K562 (cell line): ENCODE data around the gene TENT4A. TPM values are rescaled to one million over a fixed set of nuclear protein-coding genes. Genes with fewer than 3 reads are reported as not detected.
A peak's percentile ranks its signal among the peaks of the same experiment; 100 is the strongest.

Experiments used
- ATAC-seq: fragments of 200-7000 bp; cut with Tn5 transposase; 3 replicates; pipeline ENCODE4 v1.9.1; 2020; ENCODE audit warnings: moderate library complexity
- BruUV-seq: library from RNA; stranded (reverse); fragments of 400-500 nt; replicated peaks from 2 replicates; lab custom pipeline; 2021; lab: Mats Ljungman, UMichigan
- CTCF ChIA-PET: fragments of 300-600 bp; formaldehyde crosslinking; extraction: SDS; loops from one replicate; lab custom pipeline; 2021; ENCODE audit warnings: low intra/inter-chr PET ratio; lab: Yijun Ruan, JAX
- POLR2A ChIA-PET: fragments of 300-600, 350-650 bp; sonication (Branson Sonifier 250); formaldehyde crosslinking; extraction: SDS; loops from one replicate; lab custom pipeline; 2021; ENCODE audit warnings: antibody characterized with exemption, inconsistent platforms; lab: Yijun Ruan, JAX
- DNase-seq, 4 experiments: peaks; one replicate each; pipeline versions ENCODE4 v3.0.0 to v3.0.0-alpha.2; 2011 to 2018; ENCODE audit warnings: low spot score in 3 of 4, mixed read lengths in 3 of 4; ENCODE audit errors: extremely low read depth in 1 of 4
- FAIRE-seq: peaks from 2 replicates; lab custom pipeline; 2011; peaks lifted over from hg19 to GRCh38; lab: Jason Lieb, UNC
- H2AFZ ChIP-seq: 2 replicates; pipeline ENCODE4 v1.6.0; 2011; ENCODE audit warnings: low read depth, low read length, control low read depth, inconsistent platforms
- H3K27ac ChIP-seq: fragments of 200-600 bp; 3 replicates; pipeline ENCODE4 v1.8.0; 2011; ENCODE audit warnings: low read depth, mild to moderate bottlenecking, control low read depth, inconsistent platforms, low read length, moderate library complexity, mixed read lengths; ENCODE audit errors: extremely low read depth
- H3K27me3 ChIP-seq, 2 experiments: fragments of 300-600 bp in 1 of 2; 2 replicates in 1 of 2; 3 replicates in 1 of 2; pipeline versions ENCODE4 v1.6.0 to v1.8.0; 2011; ENCODE audit warnings: inconsistent platforms in 2 of 2, low read length in 2 of 2, mild to moderate bottlenecking in 1 of 2, mixed read lengths in 1 of 2, moderate library complexity in 1 of 2; ENCODE audit not compliant: control insufficient read depth in 2 of 2, insufficient read depth in 2 of 2
- H3K36me3 ChIP-seq: fragments of 300-600 bp; 3 replicates; pipeline ENCODE4 v1.8.0; 2011; ENCODE audit warnings: mild to moderate bottlenecking, low read length, inconsistent platforms; ENCODE audit not compliant: control insufficient read depth, insufficient read depth
- H3K4me1 ChIP-seq, 2 experiments: fragments of 200-600 bp in 1 of 2; replicated peaks in 1 of 2; 2 replicates in 1 of 2; 3 replicates in 1 of 2; pipeline versions ENCODE4 v1.5.1 to v1.8.0; 2011; ENCODE audit warnings: inconsistent platforms in 2 of 2, low read length in 2 of 2, mild to moderate bottlenecking in 1 of 2, mixed read lengths in 1 of 2, moderate library complexity in 1 of 2; ENCODE audit not compliant: control insufficient read depth in 2 of 2, insufficient read depth in 2 of 2
- H3K4me2 ChIP-seq: 2 replicates; pipeline ENCODE4 v1.6.1; 2011; ENCODE audit warnings: low read length, control low read depth, inconsistent platforms, mixed read lengths; ENCODE audit not compliant: insufficient read depth
- H3K4me3 ChIP-seq: fragments of 200-600 bp; sonication (generic), shearing (Covaris generic); 2 replicates; pipeline ENCODE4 v1.5.1; 2016; ENCODE audit warnings: control low read depth, inconsistent platforms
- H3K79me2 ChIP-seq: fragments of 200-600 bp; 3 replicates; pipeline ENCODE4 v1.8.0; 2011; ENCODE audit warnings: low read length, inconsistent platforms; ENCODE audit not compliant: control insufficient read depth, insufficient read depth
- H3K9ac ChIP-seq, 2 experiments: 2 replicates each; pipeline versions ENCODE4 v1.6.0 to v1.6.1; 2011; ENCODE audit warnings: low read depth in 2 of 2, low read length in 2 of 2, control low read depth in 1 of 2, inconsistent platforms in 1 of 2, mild to moderate bottlenecking in 1 of 2, mixed read lengths in 1 of 2; ENCODE audit not compliant: insufficient read depth in 1 of 2
- H3K9me1 ChIP-seq: one replicate; pipeline ENCODE4 v1.6.0; 2011; ENCODE audit warnings: inconsistent platforms, mild to moderate bottlenecking, low read length, moderate library complexity; ENCODE audit not compliant: control insufficient read depth, insufficient read depth
- H3K9me3 ChIP-seq: replicated peaks from 2 replicates; pipeline ENCODE4 v1.5.1; 2011; ENCODE audit warnings: low read depth, low read length, inconsistent platforms; ENCODE audit not compliant: control insufficient read depth, insufficient read depth
- H4K20me1 ChIP-seq: replicated peaks from 2 replicates; pipeline ENCODE4 v1.6.1; 2011; ENCODE audit warnings: low read length, inconsistent platforms, mixed read lengths; ENCODE audit not compliant: control insufficient read depth, insufficient read depth
- CCNT2 ChIP-seq: IDR thresholded peaks from 2 replicates; pipeline ENCODE4 v1.6.1; 2011; ENCODE audit warnings: borderline replicate concordance, low read depth, mild to moderate bottlenecking, moderate library complexity, mixed read lengths, low read length; ENCODE audit not compliant: insufficient read length; ENCODE audit errors: extremely low read depth
- DEAF1 ChIP-seq: fragments of 450-650 bp; formaldehyde crosslinking; IDR thresholded peaks from 2 replicates; pipeline ENCODE4 v1.4.0; 2020; ENCODE audit warnings: mild to moderate bottlenecking, moderate library complexity
- HDAC8 ChIP-seq: fragments of 450-650 bp; IDR thresholded peaks from 2 replicates; pipeline ENCODE4 v1.6.1; 2016; ENCODE audit warnings: mild to moderate bottlenecking, missing genetic modification characterization, moderate library complexity, missing compliant biosample characterization
- WGBS: fragments of 100-300 bp; shearing (Covaris generic); methylation state at CpG from one replicate; pipeline ENCODE4 v1.1.6; 2016; ENCODE audit warnings: low coverage, mixed read lengths; ENCODE audit not compliant: insufficient coverage; ENCODE audit errors: missing lambda C conversion rate; 5-methylcytosine and 5-hydroxymethylcytosine counted together
- in situ Hi-C: fragments of 300-500 bp; cut with MboI; formaldehyde crosslinking; loops from 4 replicates; pipeline ENCODE4 v1.15.0; 2018; ENCODE audit warnings: inconsistent platforms, mixed read lengths
- intact Hi-C: fragments of 100-400 bp; cut with micrococcal nuclease; formaldehyde crosslinking; loops from 2 replicates; pipeline ENCODE4 v1.14.2; 2022
- polyA plus RNA-seq, 8 experiments: library from polyadenylated mRNA; depleted of rRNA in 4 of 8; stranded (reverse) in 5 of 8; unstranded in 3 of 8; fragments of >200 nt; fragmentation: Nextera tagmentation in 2 of 8; fragmentation: Illumina TruSeq in 1 of 8; extraction: Ambion mirVana in 2 of 8; extraction: Trizol in 1 of 8; gene quantifications; 2 replicates each; pipeline versions ENCODE4 v1.2.1 to v1.2.3, GENCODE V29; 2011 to 2014; ENCODE audit warnings: inconsistent platforms in 1 of 8, missing spikeins in 1 of 8
- total RNA-seq, 7 experiments: library from RNA; depleted of rRNA in 6 of 7; stranded (reverse); fragments of >200 nt in 6 of 7; fragmentation: Illumina TruSeq in 2 of 7; extraction: Trizol in 2 of 7; gene quantifications; 2 replicates each; pipeline versions ENCODE4 v1.2.1 to v1.2.3, GENCODE V29; 2011 to 2021; ENCODE audit warnings: low replicate concordance in 1 of 7

The TENT4A gene
- total and polyA plus RNA-seq, 9 of the 15 experiments (the other 6 are each of a cell fraction or from before 2014, with no cell fraction given): 1.3 to 27.3 (median 13.0) TPM

- DNase-seq (no peak), FAIRE-seq (no peak), ATAC-seq (no peak)
- no peak overlapping the region for H3K27ac ChIP-seq
- peaks cover 13% of the 10 kb centered on the region; the same call in 2 of the 3 replicates for H3K79me2 ChIP-seq
- peaks cover 11% of the 10 kb centered on the region; the same call in 1 of the 2 replicates for H4K20me1 ChIP-seq
- no peaks in the 10 kb centered on the region for H3K4me1 ChIP-seq
- no TSS peak for BruUV-seq
- H3K36me3 ChIP-seq: peaks cover 100% of the 10 kb centered on the region
- H3K4me2 ChIP-seq: no peak overlapping the region
- 86% methylated on average over 10 of the region's 10 CpGs for WGBS
- no peaks in the 10 kb centered on the region for H3K9me1 ChIP-seq
- H3K27me3 ChIP-seq: no peaks in the 10 kb centered on the region
- TF ChIP-seq HDAC8 (tag) (no peak), CCNT2 (no peak), DEAF1 (no peak)
- no peak overlapping the region for H2AFZ ChIP-seq
- CTCF ChIA-PET: no interaction called here
- in situ Hi-C loops (loop anchor here (25.0 kb wide), 1 partner anchor 1256 kb away; no protein-coding TSS in a partner anchor), intact Hi-C loops (no loop called here)
- H3K4me3 ChIP-seq: no peak overlapping the region
- peak overlapping the region in 1 of 2 experiments; percentile 6; a peak in 2 of 4 replicates for H3K9ac ChIP-seq
- H3K9me3 ChIP-seq: no peaks in the 10 kb centered on the region
- POLR2A ChIA-PET: no interaction called here
These were observed 29.9 kb downstream of the TENT4A start for GRCh38 chr5:6743161-6743560.
